SJSA1 (cell line): ENCODE results near the gene DESI2. TPM values are rescaled to one million over a fixed set of nuclear protein-coding genes. Genes with fewer than 3 reads are reported as not detected.
A peak's percentile ranks its signal among the peaks of the same experiment; 100 is the strongest.
"Not testable (repeated sequence)": the region's sequence is repeated elsewhere in the genome, so short reads cannot be mapped to it uniquely, and the experiment has no call there.

ENCODE experiments used
- DNase-seq, 2 experiments: peaks; one replicate each; pipeline ENCODE4 v3.0.0-alpha.2; 2015 to 2020; ENCODE audit warnings: low spot score in 2 of 2, low read depth in 1 of 2
- H3K27ac ChIP-seq: fragments of 250-450 bp; sonication (Bioruptor Pico); 2 replicates; pipeline ENCODE4 v1.5.1; 2020; ENCODE audit warnings: mild to moderate bottlenecking, moderate library complexity
- H3K27me3 ChIP-seq: fragments of 250-450 bp; sonication (Bioruptor Pico); replicated peaks from 2 replicates; pipeline ENCODE4 v1.5.1; 2020; ENCODE audit warnings: mild to moderate bottlenecking, moderate library complexity
- H3K36me3 ChIP-seq: fragments of 250-450 bp; sonication (Bioruptor Pico); 2 replicates; pipeline ENCODE4 v1.5.1; 2020; ENCODE audit warnings: mild to moderate bottlenecking
- H3K4me1 ChIP-seq: fragments of 250-450 bp; sonication (Bioruptor Pico); replicated peaks from 2 replicates; pipeline ENCODE4 v1.6.1; 2021; ENCODE audit warnings: mild to moderate bottlenecking
- H3K4me3 ChIP-seq: fragments of 250-450 bp; sonication (Bioruptor Pico); 2 replicates; pipeline ENCODE4 v1.5.1; 2020; ENCODE audit warnings: mild to moderate bottlenecking
- H3K9me3 ChIP-seq: fragments of 250-450 bp; sonication (Bioruptor Pico); replicated peaks from 2 replicates; pipeline ENCODE4 v1.5.1; 2020; ENCODE audit warnings: mild to moderate bottlenecking
- total RNA-seq: library from RNA; depleted of rRNA; stranded (reverse); fragments of >200 nt; shearing (Covaris generic); gene quantifications from 2 replicates; pipeline ENCODE4 v1.2.3, GENCODE V29; 2014

DESI2 gene
- total RNA-seq, 1 experiment from 2014 or later, result 85.8 TPM

DNA sequence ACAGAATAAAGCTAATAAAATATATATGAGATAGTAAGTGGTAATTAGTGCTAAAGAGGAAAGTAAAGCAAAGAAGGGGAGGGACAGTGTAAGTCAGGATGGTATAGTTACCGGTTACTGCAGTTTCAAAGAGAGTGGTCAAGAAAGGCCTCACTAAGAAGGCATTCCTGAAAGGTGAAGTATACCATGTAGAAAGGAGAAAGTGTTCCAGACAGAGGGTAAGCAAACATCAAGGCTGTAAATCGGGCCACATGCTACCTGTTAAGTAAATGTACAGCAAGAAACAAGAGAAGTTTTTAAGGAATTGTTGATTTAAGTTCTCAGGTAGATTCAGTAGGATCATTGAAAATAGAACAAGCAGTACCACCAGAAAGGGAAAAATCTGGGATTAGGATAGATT lies 9.7 kb downstream of the DESI2 start:
- Histone ChIP-seq H3K27ac (no peak overlapping the region), H3K4me3 (no peak overlapping the region), H3K9me3 (no peaks in the 10 kb centered on the region), H3K36me3 (peaks cover 24% of the 10 kb centered on the region), H3K27me3 (no peaks in the 10 kb centered on the region), H3K4me1 (peaks cover 6% of the 10 kb centered on the region)
- DNase-seq, result no peak

DNA sequence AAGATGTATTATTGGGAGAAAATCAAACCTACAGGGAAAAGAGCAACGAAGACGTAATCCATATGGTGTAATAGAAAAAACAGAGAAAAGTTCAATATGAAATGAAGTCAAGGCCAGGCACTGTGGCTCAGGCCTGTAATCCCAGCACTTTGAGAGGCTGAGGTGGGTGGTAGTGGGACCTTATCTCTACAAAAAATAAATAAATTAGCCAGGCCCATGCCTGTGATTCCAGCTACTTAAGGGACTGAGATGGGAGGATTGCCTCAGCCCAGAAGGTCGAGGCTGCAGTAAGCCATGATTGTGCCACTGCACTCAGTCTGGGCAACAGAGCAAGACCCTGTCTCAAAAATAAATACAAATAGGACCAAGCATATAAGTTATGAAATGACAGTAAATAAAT lies 11.4 kb downstream of the DESI2 start:
- H3K4me1 ChIP-seq, result peaks cover 6% of the 10 kb centered on the region
- no peak for DNase-seq
- peaks cover 12% of the 10 kb centered on the region for H3K36me3 ChIP-seq
- no peak overlapping the region for H3K4me3 ChIP-seq
- H3K27ac ChIP-seq, result no peak overlapping the region
- no peaks in the 10 kb centered on the region for H3K9me3 ChIP-seq
- no peaks in the 10 kb centered on the region for H3K27me3 ChIP-seq

DNA sequence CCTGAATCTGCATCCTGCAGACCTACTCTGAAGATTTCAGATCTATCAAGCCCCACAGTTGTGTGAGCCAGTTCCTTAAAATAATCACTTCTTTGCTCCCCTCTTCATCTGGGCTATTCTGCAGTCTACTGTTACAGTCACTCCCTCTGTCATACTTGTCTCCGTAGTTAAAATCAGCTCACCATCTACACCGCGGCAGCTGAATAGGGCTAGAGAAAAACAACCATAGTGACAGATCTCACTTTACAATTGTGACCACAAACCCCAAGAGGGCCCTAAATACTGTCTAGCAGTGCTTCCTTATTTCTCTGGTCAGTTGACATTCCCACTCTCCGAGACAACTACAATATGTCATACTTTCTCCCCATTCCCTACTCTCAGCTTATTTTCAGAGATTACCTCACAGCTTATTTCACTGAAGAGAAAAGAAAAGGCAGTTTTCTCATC lies 12.9 kb downstream of the DESI2 start:
- Histone ChIP-seq H3K4me3 (no peak overlapping the region), H3K36me3 (peaks cover 6% of the 10 kb centered on the region), H3K4me1 (peaks cover 20% of the 10 kb centered on the region), H3K27me3 (no peaks in the 10 kb centered on the region), H3K9me3 (no peaks in the 10 kb centered on the region), H3K27ac (no peak overlapping the region)
- DNase-seq, result peak in 1 of 2 experiments; percentile 48

DNA sequence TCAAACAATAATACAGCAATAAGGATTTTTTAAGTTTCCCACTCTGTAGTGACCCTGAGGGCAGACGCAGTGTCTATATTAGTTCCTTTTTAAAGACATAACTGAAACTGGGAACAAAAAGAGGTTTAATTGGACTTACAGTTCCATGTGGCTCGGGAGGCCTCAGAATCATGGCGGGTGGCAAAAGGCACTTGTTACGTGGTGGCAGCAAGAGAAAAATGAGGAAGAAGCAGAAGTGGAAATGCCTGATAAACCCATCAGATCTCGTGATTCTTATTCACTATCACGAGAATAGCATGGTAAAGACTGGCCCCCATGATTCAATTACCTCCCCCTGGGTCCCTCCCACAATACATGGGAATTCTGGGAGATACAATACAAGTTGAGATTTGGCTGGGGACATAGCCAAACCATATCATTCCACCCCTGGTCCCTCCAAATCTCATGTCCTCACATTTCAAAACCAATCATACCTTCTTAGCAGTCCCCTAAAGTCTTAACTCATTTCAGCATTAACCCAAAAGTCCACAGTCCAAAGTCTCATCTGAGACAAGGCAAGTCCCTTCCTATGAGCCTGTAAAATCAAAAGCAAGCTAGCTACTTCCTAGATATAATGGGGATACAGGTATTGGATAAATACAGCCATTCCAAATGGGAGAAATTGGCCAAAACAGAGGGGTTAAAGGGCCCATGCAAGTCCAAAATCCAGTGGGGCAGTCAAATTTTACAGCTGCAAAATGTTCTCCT lies 13.9 kb downstream of the DESI2 start:
- not testable (repeated sequence) for DNase-seq, H3K9me3 ChIP-seq, H3K27me3 ChIP-seq, H3K36me3 ChIP-seq, H3K27ac ChIP-seq, H3K4me3 ChIP-seq
- peaks cover 21% of the 10 kb centered on the region for H3K4me1 ChIP-seq

GRCh38 chr1:244667797-244668196 lies 14.9 kb downstream of the DESI2 start:
- no peak overlapping the region for H3K27ac ChIP-seq
- no peak for DNase-seq
- peaks cover 6% of the 10 kb centered on the region for H3K36me3 ChIP-seq
- no peaks in the 10 kb centered on the region for H3K27me3 ChIP-seq
- no peaks in the 10 kb centered on the region for H3K9me3 ChIP-seq
- no peak overlapping the region for H3K4me3 ChIP-seq
- H3K4me1 ChIP-seq, result peaks cover 21% of the 10 kb centered on the region

- no peak overlapping the region for H3K27ac ChIP-seq
- DNase-seq, result no peak
- no peaks in the 10 kb centered on the region for H3K27me3 ChIP-seq
- peaks cover 16% of the 10 kb centered on the region for H3K4me1 ChIP-seq
- H3K36me3 ChIP-seq, result peaks cover 3% of the 10 kb centered on the region; the same call in 1 of the 2 replicates
- no peaks in the 10 kb centered on the region for H3K9me3 ChIP-seq
- H3K4me3 ChIP-seq, result no peak overlapping the region
These were observed 20.2 kb downstream of the DESI2 start for GRCh38 chr1:244672946-244673682.

GRCh38 chr1:244674446-244674845 lies 21.5 kb downstream of the DESI2 start:
- no peaks in the 10 kb centered on the region for H3K9me3 ChIP-seq
- peaks cover 6% of the 10 kb centered on the region for H3K36me3 ChIP-seq
- no peak overlapping the region for H3K27ac ChIP-seq
- H3K4me3 ChIP-seq, result no peak overlapping the region
- H3K4me1 ChIP-seq, result peaks cover 15% of the 10 kb centered on the region
- H3K27me3 ChIP-seq, result no peaks in the 10 kb centered on the region
- DNase-seq, result no peak

DNA sequence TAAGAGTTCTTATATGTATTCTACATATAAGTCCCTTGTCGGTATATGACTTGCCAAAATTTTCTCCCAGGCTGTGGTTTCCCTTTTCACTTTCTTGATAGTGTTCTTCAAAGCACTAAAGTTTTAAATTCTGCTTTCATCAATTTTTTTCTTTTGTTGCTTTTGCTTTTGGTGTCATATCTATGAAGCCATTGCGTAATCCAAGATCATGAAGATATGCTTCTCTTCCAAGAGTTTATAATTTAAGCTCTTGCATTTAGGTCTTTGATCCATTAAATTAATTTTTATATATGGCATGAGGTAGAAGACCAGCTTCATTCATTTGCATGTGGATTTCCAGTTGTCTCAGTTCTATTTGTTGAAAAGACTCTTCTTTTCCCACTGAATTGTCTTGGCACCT lies 22.2 kb downstream of the DESI2 start:
- no peak for DNase-seq
- no peaks in the 10 kb centered on the region for H3K9me3 ChIP-seq
- no peak overlapping the region for H3K27ac ChIP-seq

DNA sequence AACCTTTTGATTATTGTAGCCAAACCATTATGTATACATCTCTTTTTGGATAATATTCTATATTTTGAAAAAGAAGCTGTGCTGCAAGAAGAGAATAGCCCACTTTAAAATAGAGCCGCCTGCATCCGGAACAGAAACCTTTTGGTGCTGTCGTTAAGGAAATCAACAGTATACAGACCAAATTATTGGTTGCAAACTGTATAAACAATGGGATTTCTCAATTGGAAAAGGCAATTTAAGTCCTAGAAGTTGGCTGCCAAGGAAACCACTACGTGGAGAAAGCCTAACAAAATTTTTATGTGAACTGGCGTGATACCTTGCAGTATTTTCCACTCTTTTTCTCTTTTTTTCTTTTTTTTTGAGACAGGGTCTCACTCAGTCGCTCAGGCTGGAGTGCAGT lies 25.8 kb downstream of the DESI2 start:
- Histone ChIP-seq H3K36me3 (peaks cover 10% of the 10 kb centered on the region), H3K9me3 (no peaks in the 10 kb centered on the region), H3K27ac (no peak overlapping the region), H3K27me3 (no peaks in the 10 kb centered on the region), H3K4me1 (no peaks in the 10 kb centered on the region), H3K4me3 (no peak overlapping the region)
- no peak for DNase-seq

More for the DNA sequence above, 22.2 kb downstream of the DESI2 start:
- peaks cover 6% of the 10 kb centered on the region for H3K36me3 ChIP-seq
- peaks cover 8% of the 10 kb centered on the region for H3K4me1 ChIP-seq
- H3K4me3 ChIP-seq, result no peak overlapping the region
- no peaks in the 10 kb centered on the region for H3K27me3 ChIP-seq

- no peaks in the 10 kb centered on the region for H3K4me1 ChIP-seq
- H3K9me3 ChIP-seq, result no peaks in the 10 kb centered on the region
- H3K27me3 ChIP-seq, result no peaks in the 10 kb centered on the region
- no peak overlapping the region for H3K4me3 ChIP-seq
- peaks cover 10% of the 10 kb centered on the region for H3K36me3 ChIP-seq
- no peak overlapping the region for H3K27ac ChIP-seq
- no peak for DNase-seq
These were observed 27.7 kb downstream of the DESI2 start for GRCh38 chr1:244680667-244681066.

DNA sequence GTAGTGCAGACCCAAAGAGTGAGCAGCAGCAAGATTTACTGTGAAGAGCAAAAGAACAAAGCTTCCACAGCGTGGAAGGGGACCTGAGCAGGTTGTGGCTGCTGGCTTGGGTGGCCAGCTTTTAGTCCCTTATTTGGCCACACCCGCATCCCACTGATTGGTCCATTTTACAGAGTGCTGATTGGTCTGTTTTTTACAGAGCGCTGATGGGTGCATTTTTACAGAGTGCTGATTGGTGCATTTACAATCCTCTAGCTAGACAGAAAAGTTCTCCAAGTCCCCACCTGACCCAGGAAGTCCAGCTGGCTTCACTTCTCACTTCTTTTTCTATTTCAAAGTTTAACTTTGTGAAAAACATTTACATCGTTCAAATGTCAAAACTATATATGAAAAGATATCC lies 29.2 kb downstream of the DESI2 start:
- not testable (repeated sequence) for H3K27me3 ChIP-seq, H3K27ac ChIP-seq, H3K9me3 ChIP-seq, DNase-seq, H3K4me3 ChIP-seq, H3K4me1 ChIP-seq
- H3K36me3 ChIP-seq, result peaks cover 10% of the 10 kb centered on the region

GRCh38 chr1:244695937-244696336 lies 43.0 kb downstream of the DESI2 start:
- no peaks in the 10 kb centered on the region for H3K27me3 ChIP-seq
- no peaks in the 10 kb centered on the region for H3K4me1 ChIP-seq
- no peaks in the 10 kb centered on the region for H3K9me3 ChIP-seq
- peaks cover 42% of the 10 kb centered on the region for H3K36me3 ChIP-seq
- H3K4me3 ChIP-seq, result no peak overlapping the region
- no peak overlapping the region for H3K27ac ChIP-seq
- no peak for DNase-seq

- Histone ChIP-seq H3K27me3 (no peaks in the 10 kb centered on the region), H3K36me3 (peaks cover 34% of the 10 kb centered on the region)
These were observed 46.8 kb downstream of the DESI2 start for GRCh38 chr1:244699741-244700140.

GRCh38 chr1:244700808-244701207 lies 47.9 kb downstream of the DESI2 start:
- Histone ChIP-seq H3K4me3 (no peak overlapping the region), H3K27me3 (no peaks in the 10 kb centered on the region), H3K4me1 (no peaks in the 10 kb centered on the region), H3K36me3 (peaks cover 30% of the 10 kb centered on the region), H3K27ac (no peak overlapping the region), H3K9me3 (no peaks in the 10 kb centered on the region)
- no peak for DNase-seq

More at GRCh38 chr1:244699741-244700140, 46.8 kb downstream of the DESI2 start:
- Histone ChIP-seq H3K27ac (no peak overlapping the region), H3K4me3 (no peak overlapping the region), H3K9me3 (no peaks in the 10 kb centered on the region), H3K4me1 (no peaks in the 10 kb centered on the region)
- no peak for DNase-seq
